K562 (cell line): ENCODE measurements around the gene MAML3. TPM values are rescaled to one million over a fixed set of nuclear protein-coding genes. Genes with fewer than 3 reads are reported as not detected.

Experiments used
- ATAC-seq: fragments of 200-7000 bp; cut with Tn5 transposase; 3 replicates; pipeline ENCODE4 v1.9.1; 2020; ENCODE audit warnings: moderate library complexity
- BruUV-seq: library from RNA; stranded (reverse); fragments of 400-500 nt; replicated peaks from 2 replicates; lab custom pipeline; 2021; lab: Mats Ljungman, UMichigan
- CTCF ChIA-PET: fragments of 300-600 bp; formaldehyde crosslinking; extraction: SDS; loops from one replicate; lab custom pipeline; 2021; ENCODE audit warnings: low intra/inter-chr PET ratio; lab: Yijun Ruan, JAX
- POLR2A ChIA-PET: fragments of 300-600, 350-650 bp; sonication (Branson Sonifier 250); formaldehyde crosslinking; extraction: SDS; loops from one replicate; lab custom pipeline; 2021; ENCODE audit warnings: antibody characterized with exemption, inconsistent platforms; lab: Yijun Ruan, JAX
- DNase-seq, 4 experiments: peaks; one replicate each; pipeline versions ENCODE4 v3.0.0 to v3.0.0-alpha.2; 2011 to 2018; ENCODE audit warnings: low spot score in 3 of 4, mixed read lengths in 3 of 4; ENCODE audit errors: extremely low read depth in 1 of 4
- FAIRE-seq: peaks from 2 replicates; lab custom pipeline; 2011; peaks lifted over from hg19 to GRCh38; lab: Jason Lieb, UNC
- H2AFZ ChIP-seq: 2 replicates; pipeline ENCODE4 v1.6.0; 2011; ENCODE audit warnings: low read depth, low read length, control low read depth, inconsistent platforms
- H3K27ac ChIP-seq: fragments of 200-600 bp; 3 replicates; pipeline ENCODE4 v1.8.0; 2011; ENCODE audit warnings: low read depth, mild to moderate bottlenecking, control low read depth, inconsistent platforms, low read length, moderate library complexity, mixed read lengths; ENCODE audit errors: extremely low read depth
- H3K27me3 ChIP-seq, 2 experiments: fragments of 300-600 bp in 1 of 2; 2 replicates in 1 of 2; 3 replicates in 1 of 2; pipeline versions ENCODE4 v1.6.0 to v1.8.0; 2011; ENCODE audit warnings: inconsistent platforms in 2 of 2, low read length in 2 of 2, mild to moderate bottlenecking in 1 of 2, mixed read lengths in 1 of 2, moderate library complexity in 1 of 2; ENCODE audit not compliant: control insufficient read depth in 2 of 2, insufficient read depth in 2 of 2
- H3K36me3 ChIP-seq: fragments of 300-600 bp; 3 replicates; pipeline ENCODE4 v1.8.0; 2011; ENCODE audit warnings: mild to moderate bottlenecking, low read length, inconsistent platforms; ENCODE audit not compliant: control insufficient read depth, insufficient read depth
- H3K4me1 ChIP-seq, 2 experiments: fragments of 200-600 bp in 1 of 2; replicated peaks in 1 of 2; 2 replicates in 1 of 2; 3 replicates in 1 of 2; pipeline versions ENCODE4 v1.5.1 to v1.8.0; 2011; ENCODE audit warnings: inconsistent platforms in 2 of 2, low read length in 2 of 2, mild to moderate bottlenecking in 1 of 2, mixed read lengths in 1 of 2, moderate library complexity in 1 of 2; ENCODE audit not compliant: control insufficient read depth in 2 of 2, insufficient read depth in 2 of 2
- H3K4me2 ChIP-seq: 2 replicates; pipeline ENCODE4 v1.6.1; 2011; ENCODE audit warnings: low read length, control low read depth, inconsistent platforms, mixed read lengths; ENCODE audit not compliant: insufficient read depth
- H3K4me3 ChIP-seq: fragments of 200-600 bp; sonication (generic), shearing (Covaris generic); 2 replicates; pipeline ENCODE4 v1.5.1; 2016; ENCODE audit warnings: control low read depth, inconsistent platforms
- H3K79me2 ChIP-seq: fragments of 200-600 bp; 3 replicates; pipeline ENCODE4 v1.8.0; 2011; ENCODE audit warnings: low read length, inconsistent platforms; ENCODE audit not compliant: control insufficient read depth, insufficient read depth
- H3K9ac ChIP-seq, 2 experiments: 2 replicates each; pipeline versions ENCODE4 v1.6.0 to v1.6.1; 2011; ENCODE audit warnings: low read depth in 2 of 2, low read length in 2 of 2, control low read depth in 1 of 2, inconsistent platforms in 1 of 2, mild to moderate bottlenecking in 1 of 2, mixed read lengths in 1 of 2; ENCODE audit not compliant: insufficient read depth in 1 of 2
- H3K9me1 ChIP-seq: one replicate; pipeline ENCODE4 v1.6.0; 2011; ENCODE audit warnings: inconsistent platforms, mild to moderate bottlenecking, low read length, moderate library complexity; ENCODE audit not compliant: control insufficient read depth, insufficient read depth
- H3K9me3 ChIP-seq: replicated peaks from 2 replicates; pipeline ENCODE4 v1.5.1; 2011; ENCODE audit warnings: low read depth, low read length, inconsistent platforms; ENCODE audit not compliant: control insufficient read depth, insufficient read depth
- H4K20me1 ChIP-seq: replicated peaks from 2 replicates; pipeline ENCODE4 v1.6.1; 2011; ENCODE audit warnings: low read length, inconsistent platforms, mixed read lengths; ENCODE audit not compliant: control insufficient read depth, insufficient read depth
- LCOR ChIP-seq: sonication (generic); formaldehyde crosslinking; IDR thresholded peaks from 2 replicates; pipeline ENCODE4 v1.8.0; 2022; ENCODE audit warnings: mild to moderate bottlenecking, missing genetic modification reagents
- MCM3 ChIP-seq: fragments of 450-650 bp; IDR thresholded peaks from 2 replicates; pipeline ENCODE4 v1.6.1; 2016
- NFE2 ChIP-seq: IDR thresholded peaks from 2 replicates; pipeline ENCODE4 v1.6.1; 2014; ENCODE audit warnings: antibody characterized with exemption, low read depth
- RBBP5 ChIP-seq: fragments of 200-600 bp; sonication (generic); IDR thresholded peaks from 2 replicates; pipeline ENCODE4 v1.6.1; 2012; ENCODE audit warnings: borderline replicate concordance, mild to moderate bottlenecking, low read length, control low read depth, inconsistent platforms; ENCODE audit not compliant: insufficient read depth, poor library complexity, severe bottlenecking
- RBM39 ChIP-seq: fragments of 200-400 bp; formaldehyde crosslinking; optimal IDR thresholded peaks from 2 replicates; pipeline ENCODE3; 2018; ENCODE audit warnings: low read depth, low read length
- UBTF ChIP-seq, 2 experiments: IDR thresholded peaks; 2 replicates each; pipeline ENCODE4 v1.6.1; 2012; ENCODE audit warnings: improper control_type of control experiment in 2 of 2, low read depth in 2 of 2, low read length in 2 of 2, borderline replicate concordance in 1 of 2
- ZBTB1 ChIP-seq: sonication (generic); formaldehyde crosslinking; IDR thresholded peaks from 2 replicates; pipeline ENCODE4 v1.8.1; 2023; ENCODE audit warnings: missing genetic modification reagents, low read depth, mild to moderate bottlenecking, borderline replicate concordance
- ZBTB9 ChIP-seq: fragments of 450-650 bp; formaldehyde crosslinking; IDR thresholded peaks from 2 replicates; pipeline ENCODE4 v1.4.0; 2020; ENCODE audit warnings: mild to moderate bottlenecking, moderate library complexity
- ZC3H8 ChIP-seq: fragments of 450-650 bp; IDR thresholded peaks from 2 replicates; pipeline ENCODE4 v1.6.1; 2017
- WGBS: fragments of 100-300 bp; shearing (Covaris generic); methylation state at CpG from one replicate; pipeline ENCODE4 v1.1.6; 2016; ENCODE audit warnings: low coverage, mixed read lengths; ENCODE audit not compliant: insufficient coverage; ENCODE audit errors: missing lambda C conversion rate; 5-methylcytosine and 5-hydroxymethylcytosine counted together
- in situ Hi-C: fragments of 300-500 bp; cut with MboI; formaldehyde crosslinking; loops from 4 replicates; pipeline ENCODE4 v1.15.0; 2018; ENCODE audit warnings: inconsistent platforms, mixed read lengths
- intact Hi-C: fragments of 100-400 bp; cut with micrococcal nuclease; formaldehyde crosslinking; loops from 2 replicates; pipeline ENCODE4 v1.14.2; 2022
- polyA plus RNA-seq, 8 experiments: library from polyadenylated mRNA; depleted of rRNA in 4 of 8; stranded (reverse) in 5 of 8; unstranded in 3 of 8; fragments of >200 nt; fragmentation: Nextera tagmentation in 2 of 8; fragmentation: Illumina TruSeq in 1 of 8; extraction: Ambion mirVana in 2 of 8; extraction: Trizol in 1 of 8; gene quantifications; 2 replicates each; pipeline versions ENCODE4 v1.2.1 to v1.2.3, GENCODE V29; 2011 to 2014; ENCODE audit warnings: inconsistent platforms in 1 of 8, missing spikeins in 1 of 8
- total RNA-seq, 7 experiments: library from RNA; depleted of rRNA in 6 of 7; stranded (reverse); fragments of >200 nt in 6 of 7; fragmentation: Illumina TruSeq in 2 of 7; extraction: Trizol in 2 of 7; gene quantifications; 2 replicates each; pipeline versions ENCODE4 v1.2.1 to v1.2.3, GENCODE V29; 2011 to 2021; ENCODE audit warnings: low replicate concordance in 1 of 7

The MAML3 gene
- total and polyA plus RNA-seq, 9 of the 15 experiments (the other 6 are each of a cell fraction or from before 2014, with no cell fraction given) = 0.01 to 0.55 (median 0.25) TPM

GRCh38 chr4:140048419-140048995 lies 105.5 kb downstream of the MAML3 start:
- H4K20me1 ChIP-seq = peaks cover 3% of the 10 kb centered on the region; the same call in 1 of the 2 replicates
- H3K4me1 ChIP-seq = no peaks in the 10 kb centered on the region; a peak in 1 of 5 replicates
- no peak overlapping the region for H3K4me2 ChIP-seq
- ChIA-PET POLR2A (no interaction called here), CTCF (no interaction called here)
- H3K27ac ChIP-seq = no peak overlapping the region
- 0% methylated on average over 4 of the region's 4 CpGs for WGBS
- no peaks in the 10 kb centered on the region for H3K79me2 ChIP-seq
- FAIRE-seq = no peak
- ATAC-seq = no peak
- H3K36me3 ChIP-seq = no peaks in the 10 kb centered on the region
- no peak for DNase-seq
- H3K9ac ChIP-seq = no peak overlapping the region
- H3K27me3 ChIP-seq = peaks cover 7 to 26% of the 10 kb centered on the region in 2 experiments
- H2AFZ ChIP-seq = no peak overlapping the region
- H3K9me1 ChIP-seq = no peaks in the 10 kb centered on the region
- in situ Hi-C loops (no loop called here), intact Hi-C loops (no loop called here)
- H3K4me3 ChIP-seq = no peak overlapping the region
- BruUV-seq = no TSS peak
- H3K9me3 ChIP-seq = no peaks in the 10 kb centered on the region
- TF ChIP-seq MCM3 (no peak), ZBTB1 (no peak), UBTF (IDR thresholded peaks at IDR 0.05; ENCODE audit: borderline replicate concordance in 1 of 2, low read depth in 2 of 2, low read length in 2 of 2) (no peak), RBBP5 (no peak), NFE2 (no peak), ZBTB9 (CRISPR knock-in tag) (no peak), LCOR (CRISPR knock-in tag) (no peak), RBM39 (no peak), ZC3H8 (no peak)
